Forelimb muscle (tissue), 1 donor: ENCODE data around the gene CHGA. TPM values are rescaled to one million over a fixed set of nuclear protein-coding genes. Genes with fewer than 3 reads are reported as not detected.

ENCODE experiments used
- DNase-seq: peaks from one replicate; pipeline ENCODE4 v3.0.0-alpha.2; 2013; ENCODE audit warnings: low read depth
- polyA plus RNA-seq: library from polyadenylated mRNA; unstranded; fragments of 120-200 nt; gene quantifications from one replicate; pipeline ENCODE4 v1.2.1, GENCODE V29; 2013; ENCODE audit not compliant: insufficient read length

CHGA gene
- polyA plus RNA-seq, 1 donor = not detected

DNA sequence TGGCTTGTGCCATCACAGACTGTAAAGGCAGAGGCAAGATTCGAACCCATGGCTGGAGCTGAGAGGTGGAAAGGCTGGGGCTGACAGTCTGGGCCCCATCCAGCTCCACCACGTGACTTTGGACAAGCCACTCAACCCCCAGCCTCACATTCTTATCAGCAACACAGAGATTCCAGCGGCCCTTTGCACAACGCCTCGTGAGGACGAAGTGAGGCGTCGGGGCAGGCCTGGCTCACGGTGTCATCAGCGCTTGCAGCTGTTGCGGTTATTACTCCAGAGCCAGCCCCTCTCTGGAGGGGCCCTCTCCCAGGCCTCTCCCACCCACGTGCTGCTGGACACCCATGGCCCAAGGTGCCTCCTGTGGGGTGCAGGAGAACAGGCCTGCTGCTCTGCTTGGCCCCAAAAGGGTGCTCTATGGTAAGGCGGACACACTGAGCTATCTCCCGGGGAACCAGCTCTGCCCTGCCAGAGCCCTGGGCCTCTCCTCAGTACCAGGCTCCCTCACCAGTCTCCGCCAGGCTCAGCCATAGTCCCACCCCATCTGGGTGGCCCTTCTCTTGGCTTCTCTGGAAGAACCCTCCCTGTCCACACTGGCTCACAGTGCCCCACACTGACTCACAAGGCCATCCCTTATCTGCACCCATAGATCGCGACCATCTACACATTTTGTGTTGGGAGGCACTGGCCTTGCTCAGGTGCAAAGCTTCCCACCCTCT is 21.1 kb downstream of the CHGA start:
- DNase-seq = no peak

DNA sequence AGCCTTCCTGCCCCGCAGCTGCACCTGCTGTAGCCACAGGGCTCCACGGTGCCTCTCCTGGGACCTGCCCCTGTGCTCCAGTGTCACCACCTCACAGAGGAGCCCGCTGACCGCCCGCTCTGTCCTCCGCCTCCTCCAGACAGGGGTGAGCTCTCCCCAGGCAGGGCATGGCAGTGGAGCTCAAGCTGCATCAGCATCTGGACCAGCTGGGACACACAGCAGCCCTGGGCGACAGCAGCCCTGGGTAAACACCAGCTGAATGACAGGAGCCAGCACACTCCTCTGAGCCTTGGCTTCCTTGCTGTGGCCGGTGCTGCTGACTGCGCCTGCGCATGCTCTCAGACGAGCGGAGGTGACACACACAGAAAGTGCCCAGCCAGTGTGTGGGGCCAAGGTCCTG is 22.0 kb downstream of the CHGA start:
- DNase-seq = no peak

- DNase-seq = no peak
Measured at GRCh38 chr14:92945544-92945943, 22.6 kb downstream of the CHGA start.

GRCh38 chr14:92945959-92946846 is 23.3 kb downstream of the CHGA start:
- DNase-seq = no peak

DNA sequence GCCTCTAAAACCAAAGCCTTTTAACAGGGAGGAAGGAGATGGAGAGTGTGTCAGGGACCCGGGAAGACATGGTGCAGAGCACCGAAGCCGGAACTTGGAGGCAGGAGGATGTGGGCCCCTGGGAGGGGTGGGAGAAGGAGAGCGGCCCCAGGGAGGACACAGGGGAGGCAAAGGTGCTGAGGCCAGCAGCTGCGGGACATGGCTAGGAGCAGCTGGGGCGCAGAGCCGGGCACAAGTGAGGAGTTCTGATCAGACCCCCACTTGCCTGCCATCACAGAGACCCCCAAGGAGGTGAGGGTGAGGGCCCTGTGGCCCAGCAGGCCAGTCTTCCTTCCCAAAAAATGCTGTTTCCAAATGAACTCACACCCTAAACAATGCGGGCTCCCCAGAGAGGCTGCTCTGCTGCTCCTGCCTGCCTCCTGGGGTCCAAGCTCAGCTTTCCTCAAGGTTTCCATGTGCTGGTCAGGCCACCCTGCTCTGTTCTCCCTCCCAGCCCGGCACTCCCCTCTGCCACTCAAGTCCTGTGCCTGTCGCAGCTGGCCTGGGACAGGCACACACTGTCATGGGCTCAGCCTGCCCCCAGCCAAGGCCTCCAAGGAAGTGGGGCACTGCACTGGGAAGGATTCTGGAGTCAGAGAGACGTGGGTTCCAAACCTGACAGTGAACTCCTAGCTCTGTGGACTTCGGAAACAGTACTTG is 24.0 kb downstream of the CHGA start:
- DNase-seq = no peak

DNA sequence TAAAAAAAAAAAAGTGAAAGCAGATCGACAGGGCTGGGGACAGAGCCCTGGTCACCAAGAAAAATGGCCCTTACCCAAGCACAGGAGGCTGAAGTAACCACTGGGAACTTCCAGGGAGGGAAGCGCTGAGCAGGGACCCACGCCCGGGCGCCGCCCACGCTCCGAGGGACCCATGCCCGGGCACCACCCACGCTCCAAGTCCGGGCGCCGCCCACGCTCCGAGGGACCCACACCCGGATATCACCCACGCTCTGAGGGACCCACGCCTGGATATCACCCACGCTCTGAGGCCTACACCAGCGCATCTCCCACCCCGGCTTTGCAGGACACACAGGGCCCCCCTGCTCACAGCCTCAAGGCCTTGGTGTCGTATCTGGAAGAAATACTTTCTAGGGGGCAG is 25.7 kb downstream of the CHGA start:
- DNase-seq = no peak

DNA sequence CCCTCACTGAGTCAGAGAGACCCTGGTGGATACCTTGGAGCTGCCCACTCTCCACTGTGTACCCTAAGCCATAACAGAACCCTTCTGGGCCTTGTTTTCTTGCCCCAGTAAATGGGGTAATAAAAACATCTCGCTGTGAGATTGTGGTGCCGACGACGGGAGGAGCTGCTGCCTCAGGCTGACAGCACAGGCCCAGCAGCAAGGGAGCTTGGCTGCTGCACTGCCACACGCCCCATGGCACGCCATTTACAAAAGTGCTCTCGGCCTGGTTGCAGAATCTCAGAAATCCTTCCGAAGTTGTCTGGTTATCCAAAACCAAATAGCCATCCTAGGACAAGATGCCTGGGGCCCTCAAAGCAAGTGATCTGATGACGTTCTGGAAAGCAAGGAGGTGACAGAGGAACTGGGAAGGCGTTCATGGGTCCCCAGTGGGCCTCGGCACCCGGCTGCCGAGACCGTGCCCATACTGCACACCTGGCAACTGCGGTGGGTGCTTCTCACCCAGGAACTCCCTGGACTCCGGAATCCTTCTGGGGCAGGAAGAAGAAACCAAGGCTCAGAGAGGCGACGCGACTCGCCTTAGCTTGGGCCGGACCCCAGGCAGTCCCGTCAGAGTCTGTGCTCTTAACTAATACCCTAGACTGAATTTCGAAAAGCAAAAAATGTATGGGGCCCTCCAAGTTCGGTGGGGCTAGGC is 26.7 kb downstream of the CHGA start:
- no peak for DNase-seq

DNA sequence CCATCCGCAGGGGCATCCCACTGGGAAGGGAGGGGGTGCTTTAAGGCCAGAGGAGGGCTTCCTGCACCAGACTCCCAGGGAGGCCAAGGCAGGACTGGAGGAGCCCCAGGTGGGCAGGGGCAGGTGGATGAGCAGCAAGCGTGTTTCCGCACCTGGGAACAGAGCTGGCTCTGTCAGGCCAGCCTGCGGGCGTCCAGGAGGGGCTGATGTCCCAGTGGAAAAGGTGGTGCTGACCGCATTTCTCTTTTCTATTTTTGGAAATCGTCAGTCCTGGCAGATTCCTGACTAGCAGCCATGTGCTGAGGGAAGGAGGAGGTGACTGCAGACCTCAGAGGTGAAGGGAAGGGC is 27.2 kb downstream of the CHGA start:
- DNase-seq = no peak

DNA sequence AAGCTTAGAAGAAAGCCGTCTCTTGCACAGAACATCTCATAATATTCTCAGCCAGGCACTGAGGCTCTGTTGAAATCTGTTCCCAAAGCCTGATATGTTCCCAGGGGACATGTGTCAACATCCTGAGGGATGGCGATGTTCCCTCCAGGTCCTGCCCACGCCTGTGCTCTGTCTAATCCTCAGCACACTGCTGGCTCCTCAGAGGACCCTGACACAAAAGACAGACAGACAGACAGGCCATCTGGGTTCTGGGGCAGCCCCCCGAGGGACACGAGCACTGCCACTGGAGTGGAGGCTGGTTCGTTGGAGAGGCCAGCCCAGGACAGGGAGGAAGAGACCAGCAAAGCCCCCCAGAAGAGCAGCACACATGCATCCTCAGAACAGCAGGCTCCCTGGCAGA is 27.8 kb downstream of the CHGA start:
- no peak for DNase-seq

DNA sequence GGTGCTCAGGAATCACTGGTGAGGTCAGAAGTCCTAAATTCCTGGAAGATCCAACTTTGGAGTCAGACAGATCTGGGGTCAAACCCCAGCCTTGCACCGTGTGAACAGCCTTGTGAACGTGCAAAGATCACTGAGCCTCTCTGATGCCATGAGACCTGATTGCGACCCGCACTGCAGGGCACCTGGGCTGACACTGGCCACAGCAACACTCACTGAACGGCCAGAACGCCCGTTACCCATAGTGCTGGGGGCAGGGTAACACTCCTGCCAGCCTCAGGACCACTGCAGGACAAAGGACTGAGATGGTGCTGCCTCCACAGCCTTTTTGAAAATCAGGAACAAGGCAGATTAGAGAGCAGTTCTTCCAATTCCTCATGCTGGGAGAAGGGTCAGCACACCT is 28.3 kb downstream of the CHGA start:
- no peak for DNase-seq

- DNase-seq = no peak
Measured at GRCh38 chr14:92951912-92952471, 29.0 kb downstream of the CHGA start.

GRCh38 chr14:92952481-92953298 is 29.7 kb downstream of the CHGA start:
- no peak for DNase-seq

GRCh38 chr14:92953526-92953925 is 30.6 kb downstream of the CHGA start:
- no peak for DNase-seq

DNA sequence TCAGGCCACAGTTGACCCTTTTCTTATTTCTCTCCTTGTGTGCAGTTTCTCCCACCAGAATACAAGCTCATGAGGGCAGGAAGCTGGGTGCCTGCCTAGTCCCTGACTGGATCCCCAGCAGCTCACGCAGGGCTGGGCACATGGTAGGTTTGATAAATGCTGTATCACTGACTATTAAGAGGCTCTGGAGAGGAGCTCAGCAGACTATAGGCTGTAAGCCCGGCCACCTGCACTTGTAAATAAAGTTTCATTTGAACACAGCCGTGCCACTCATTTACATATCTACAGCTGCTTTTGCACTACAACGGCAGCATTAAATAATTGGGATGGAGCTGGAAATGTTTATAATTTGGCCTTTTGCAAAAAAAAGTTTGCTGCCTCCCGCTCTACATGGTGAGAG is 32.0 kb downstream of the CHGA start:
- DNase-seq = no peak

DNA sequence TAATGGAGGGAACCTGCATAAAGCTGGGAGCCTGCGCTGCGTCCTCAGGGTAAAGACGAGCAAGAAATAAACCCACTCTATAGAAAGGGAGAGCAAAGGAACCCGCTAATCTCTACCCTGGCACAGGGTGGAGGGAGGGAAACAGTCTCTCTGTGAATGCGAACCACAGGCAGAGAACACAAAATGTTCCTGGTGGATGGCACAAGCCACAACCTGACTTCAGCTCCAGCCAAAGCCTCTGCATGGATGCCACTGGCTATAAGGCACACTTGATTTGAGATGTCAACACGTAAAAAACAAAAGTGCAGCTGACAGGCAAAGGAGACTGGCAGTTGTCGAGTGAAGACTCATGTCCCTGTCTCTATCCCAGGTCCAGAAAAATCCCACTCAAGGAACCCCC is 32.4 kb downstream of the CHGA start:
- DNase-seq = no peak

DNA sequence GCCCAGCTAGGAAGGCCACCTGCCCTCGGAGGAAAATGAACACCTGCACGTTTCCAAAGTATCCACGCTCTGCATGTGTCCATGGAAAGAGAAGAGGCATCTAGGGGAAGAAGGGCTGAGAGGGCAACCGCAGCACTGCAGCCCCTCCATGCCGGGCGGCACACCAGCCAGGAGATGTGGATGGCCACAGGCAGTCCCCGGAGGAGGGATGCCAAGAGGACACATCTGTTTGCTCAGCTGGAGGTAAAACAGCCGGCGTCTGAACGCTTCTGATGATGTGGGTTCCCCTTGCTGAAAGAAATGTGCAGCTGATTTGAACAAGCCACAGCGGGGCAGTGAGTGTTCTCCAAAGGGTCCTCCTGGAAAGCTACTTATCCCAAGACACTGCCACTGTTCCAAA is 34.0 kb downstream of the CHGA start:
- no peak for DNase-seq

DNA sequence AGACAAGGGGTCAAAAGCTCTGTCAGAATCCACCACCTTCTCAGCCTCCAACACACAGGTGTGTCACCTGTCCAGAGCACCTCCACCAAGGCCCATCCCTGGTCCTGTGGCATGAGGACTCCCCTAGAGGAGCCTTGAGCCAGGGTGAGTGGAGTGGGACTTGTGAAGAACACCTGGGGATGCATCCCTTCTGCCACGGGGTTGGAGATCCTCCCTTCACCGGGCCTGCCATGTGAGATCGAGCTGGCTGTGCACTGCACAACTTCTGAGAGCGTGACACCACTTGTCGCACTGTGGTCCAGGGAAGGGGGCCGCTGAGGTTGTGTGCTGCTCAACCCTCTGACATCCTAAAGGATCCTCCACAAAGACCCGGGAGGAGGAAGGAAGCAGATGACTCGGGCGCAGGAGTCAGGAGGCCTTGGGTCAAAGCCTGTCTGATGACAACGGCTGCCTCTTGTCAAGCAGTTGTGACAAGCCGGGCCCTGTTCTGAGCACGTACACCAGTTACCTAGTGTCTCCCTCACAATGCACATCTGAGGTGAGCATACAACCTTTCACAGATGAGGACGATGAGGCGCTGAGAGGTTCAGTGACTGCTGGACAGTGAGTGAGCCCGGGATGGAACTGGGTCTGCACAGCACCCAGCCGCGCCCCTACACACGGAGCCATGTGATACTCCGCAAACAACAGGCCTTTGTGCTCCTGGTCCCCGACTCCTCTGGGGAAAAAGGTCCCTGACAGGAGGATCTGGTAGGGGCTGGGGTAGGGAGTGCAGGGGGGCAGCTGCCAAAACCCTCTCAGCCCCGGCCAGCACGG is 35.6 kb downstream of the CHGA start:
- DNase-seq = no peak

DNA sequence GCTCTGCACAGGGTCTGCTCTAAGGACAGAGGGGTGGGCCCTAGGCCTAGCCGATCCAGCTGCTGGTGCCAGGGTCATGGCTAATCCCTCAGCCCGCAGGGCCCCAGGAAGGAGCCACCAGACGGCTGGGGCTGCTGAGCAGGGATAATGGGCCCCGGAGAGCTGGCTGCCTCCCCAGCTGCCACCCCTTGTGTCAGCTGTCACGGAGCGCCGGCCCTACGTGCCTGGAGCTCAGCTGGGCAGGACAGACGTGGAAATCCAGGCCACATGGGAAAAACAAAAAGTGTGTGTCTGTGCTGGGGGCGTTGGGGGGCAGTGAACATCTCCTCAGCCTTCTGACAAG is 36.2 kb downstream of the CHGA start:
- no peak for DNase-seq

GRCh38 chr14:92959761-92960680 is 37.1 kb downstream of the CHGA start:
- no peak for DNase-seq
